GM12874 (cell line): ENCODE results near the gene ISG15.

ENCODE experiments used
- TF ChIP-seq, protein P1 (sequence below): IDR thresholded peaks from 2 replicates; pipeline ENCODE4 v1.5.1; 2011; ENCODE audit warnings: low read depth, mild to moderate bottlenecking, control low read depth, low read length, moderate library complexity; ENCODE audit not compliant: insufficient read depth

ISG15 gene

DNA sequence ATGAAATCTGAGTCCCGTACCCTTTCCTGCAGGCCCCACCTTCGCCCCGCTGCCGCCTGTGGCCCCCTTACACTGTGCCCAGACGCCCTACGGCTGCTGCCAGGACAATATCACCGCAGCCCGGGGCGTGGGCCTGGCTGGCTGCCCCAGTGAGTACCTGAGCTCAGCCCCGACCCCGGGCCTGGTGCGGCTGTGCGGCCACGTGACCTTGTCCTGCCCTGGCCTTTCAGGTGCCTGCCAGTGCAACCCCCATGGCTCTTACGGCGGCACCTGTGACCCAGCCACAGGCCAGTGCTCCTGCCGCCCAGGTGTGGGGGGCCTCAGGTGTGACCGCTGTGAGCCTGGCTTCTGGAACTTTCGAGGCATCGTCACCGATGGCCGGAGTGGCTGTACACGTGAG lies 31.8 kb downstream of the ISG15 start:
- TF ChIP-seq, protein P1, sequence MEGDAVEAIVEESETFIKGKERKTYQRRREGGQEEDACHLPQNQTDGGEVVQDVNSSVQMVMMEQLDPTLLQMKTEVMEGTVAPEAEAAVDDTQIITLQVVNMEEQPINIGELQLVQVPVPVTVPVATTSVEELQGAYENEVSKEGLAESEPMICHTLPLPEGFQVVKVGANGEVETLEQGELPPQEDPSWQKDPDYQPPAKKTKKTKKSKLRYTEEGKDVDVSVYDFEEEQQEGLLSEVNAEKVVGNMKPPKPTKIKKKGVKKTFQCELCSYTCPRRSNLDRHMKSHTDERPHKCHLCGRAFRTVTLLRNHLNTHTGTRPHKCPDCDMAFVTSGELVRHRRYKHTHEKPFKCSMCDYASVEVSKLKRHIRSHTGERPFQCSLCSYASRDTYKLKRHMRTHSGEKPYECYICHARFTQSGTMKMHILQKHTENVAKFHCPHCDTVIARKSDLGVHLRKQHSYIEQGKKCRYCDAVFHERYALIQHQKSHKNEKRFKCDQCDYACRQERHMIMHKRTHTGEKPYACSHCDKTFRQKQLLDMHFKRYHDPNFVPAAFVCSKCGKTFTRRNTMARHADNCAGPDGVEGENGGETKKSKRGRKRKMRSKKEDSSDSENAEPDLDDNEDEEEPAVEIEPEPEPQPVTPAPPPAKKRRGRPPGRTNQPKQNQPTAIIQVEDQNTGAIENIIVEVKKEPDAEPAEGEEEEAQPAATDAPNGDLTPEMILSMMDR = no peak

DNA sequence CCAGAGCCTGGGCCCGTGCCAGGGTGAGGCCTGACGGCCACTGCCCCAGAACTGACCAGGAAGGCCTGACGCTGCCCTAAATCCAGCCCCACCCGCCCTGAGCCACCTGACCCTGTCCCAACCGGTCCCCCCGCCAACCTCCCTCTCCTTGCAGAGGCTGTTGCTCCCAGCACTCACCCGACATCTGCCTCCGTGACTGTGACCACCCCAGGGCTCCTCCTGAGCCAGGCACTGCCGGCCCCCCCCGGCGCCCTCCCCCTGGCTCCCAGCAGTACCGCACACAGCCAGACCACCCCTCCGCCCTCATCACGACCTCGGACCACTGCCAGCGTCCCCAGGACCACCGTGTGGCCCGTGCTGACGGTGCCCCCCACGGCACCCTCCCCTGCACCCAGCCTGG lies 32.9 kb downstream of the ISG15 start:
- TF ChIP-seq, protein P1 = no peak

DNA sequence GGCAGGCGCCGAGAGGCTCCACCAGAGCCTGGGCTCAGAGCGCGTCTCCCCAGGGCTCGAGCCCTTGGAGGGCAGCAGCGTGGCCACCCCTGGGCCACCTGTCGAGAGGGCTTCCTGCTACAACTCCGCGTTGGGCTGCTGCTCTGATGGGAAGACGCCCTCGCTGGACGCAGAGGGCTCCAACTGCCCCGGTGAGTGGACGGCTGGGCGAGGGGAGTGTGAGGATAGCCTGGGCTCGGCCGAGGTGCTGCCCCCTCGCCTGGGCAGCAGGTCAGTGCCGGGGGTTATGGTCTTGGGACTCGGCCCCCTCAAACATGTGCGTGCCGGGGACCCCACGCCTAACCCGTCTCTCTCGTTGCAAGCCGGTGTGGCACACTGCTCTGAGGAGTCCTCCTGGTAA lies 33.5 kb downstream of the ISG15 start:
- TF ChIP-seq, protein P1 = no peak

DNA sequence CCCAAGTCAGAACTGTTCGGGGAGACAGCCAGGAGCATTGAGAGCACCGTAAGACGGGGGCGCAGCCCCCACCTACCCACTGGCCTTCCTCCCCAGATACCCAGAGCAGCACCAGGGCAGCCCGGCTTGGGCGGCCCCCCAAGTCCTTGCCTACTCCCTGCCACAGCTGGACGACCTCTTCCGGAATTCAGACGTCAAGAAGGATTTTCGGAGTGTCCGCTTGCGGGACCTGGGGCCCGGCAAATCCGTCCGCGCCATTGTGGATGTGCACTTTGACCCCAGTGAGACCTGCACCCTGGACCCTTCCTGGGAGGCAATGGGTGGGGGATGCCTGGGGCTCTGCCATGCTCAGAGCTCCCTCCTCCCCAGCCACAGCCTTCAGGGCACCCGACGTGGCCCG lies 34.1 kb downstream of the ISG15 start:
- TF ChIP-seq, protein P1 = no peak

DNA sequence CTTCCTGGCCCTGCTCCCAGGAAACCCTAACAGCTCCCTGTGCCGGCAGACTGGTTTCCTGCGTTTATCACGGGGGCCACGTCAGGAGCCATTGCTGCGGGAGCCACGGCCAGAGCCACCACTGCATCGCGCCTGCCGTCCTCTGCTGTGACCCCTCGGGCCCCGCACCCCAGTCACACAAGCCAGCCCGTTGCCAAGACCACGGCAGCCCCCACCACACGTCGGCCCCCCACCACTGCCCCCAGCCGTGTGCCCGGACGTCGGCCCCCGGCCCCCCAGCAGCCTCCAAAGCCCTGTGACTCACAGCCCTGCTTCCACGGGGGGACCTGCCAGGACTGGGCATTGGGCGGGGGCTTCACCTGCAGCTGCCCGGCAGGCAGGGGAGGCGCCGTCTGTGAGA lies 34.7 kb downstream of the ISG15 start:
- TF ChIP-seq, protein P1 = no peak

DNA sequence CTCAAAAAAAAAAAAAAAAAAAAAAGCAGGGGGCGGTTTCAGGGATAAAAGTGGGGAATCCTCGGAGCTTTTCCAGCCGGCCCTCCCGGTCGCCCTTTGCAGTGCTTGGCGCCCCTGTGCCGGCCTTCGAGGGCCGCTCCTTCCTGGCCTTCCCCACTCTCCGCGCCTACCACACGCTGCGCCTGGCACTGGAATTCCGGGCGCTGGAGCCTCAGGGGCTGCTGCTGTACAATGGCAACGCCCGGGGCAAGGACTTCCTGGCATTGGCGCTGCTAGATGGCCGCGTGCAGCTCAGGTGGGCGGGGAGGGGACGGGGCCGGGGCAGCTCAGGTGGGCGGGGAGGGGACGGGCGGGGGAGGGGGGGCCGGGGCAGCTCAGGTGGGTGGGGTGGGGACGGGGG lies 35.5 kb downstream of the ISG15 start:
- TF ChIP-seq, protein P1 = no peak

DNA sequence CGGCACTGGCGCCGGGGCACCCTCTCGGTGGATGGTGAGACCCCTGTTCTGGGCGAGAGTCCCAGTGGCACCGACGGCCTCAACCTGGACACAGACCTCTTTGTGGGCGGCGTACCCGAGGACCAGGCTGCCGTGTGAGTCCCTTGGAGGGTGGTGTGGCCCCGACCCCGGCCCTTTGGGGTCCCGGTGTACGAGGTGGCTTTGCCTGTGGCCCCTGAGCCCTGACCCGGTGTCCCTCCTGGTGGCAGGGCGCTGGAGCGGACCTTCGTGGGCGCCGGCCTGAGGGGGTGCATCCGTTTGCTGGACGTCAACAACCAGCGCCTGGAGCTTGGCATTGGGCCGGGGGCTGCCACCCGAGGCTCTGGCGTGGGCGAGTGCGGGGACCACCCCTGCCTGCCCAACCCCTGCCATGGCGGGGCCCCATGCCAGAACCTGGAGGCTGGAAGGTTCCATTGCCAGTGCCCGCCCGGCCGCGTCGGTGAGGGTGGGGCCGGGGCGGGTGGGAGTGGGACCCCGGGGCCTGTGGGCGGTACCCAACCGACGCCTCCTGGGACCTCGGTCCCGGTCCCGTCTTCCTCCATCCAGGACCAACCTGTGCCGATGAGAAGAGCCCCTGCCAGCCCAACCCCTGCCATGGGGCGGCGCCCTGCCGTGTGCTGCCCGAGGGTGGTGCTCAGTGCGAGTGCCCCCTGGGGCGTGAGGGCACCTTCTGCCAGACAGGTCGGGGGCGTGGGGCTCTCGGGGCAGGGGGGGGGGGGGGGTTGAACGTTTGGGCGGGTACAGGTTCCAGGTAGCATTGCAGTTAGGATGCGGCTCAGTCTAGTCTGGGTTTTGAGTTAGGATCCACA lies 36.2 kb downstream of the ISG15 start:
- TF ChIP-seq, protein P1 = no peak
